NCI-H2227 (cell line): ENCODE data around the gene MBNL1.

Source experiments
- DNase-seq: peaks from one replicate; lab custom pipeline; 2025; ENCODE audit not compliant: unreplicated experiment; lab: John Stamatoyannopoulos, UW

MBNL1 gene

GRCh38 chr3:152295344-152295743 lies 26.6 kb downstream of the MBNL1 start:
- no peak for DNase-seq

- DNase-seq = no peak
These were observed 27.1 kb downstream of the MBNL1 start for GRCh38 chr3:152295806-152296205.

GRCh38 chr3:152296382-152296781 lies 27.7 kb downstream of the MBNL1 start:
- no peak for DNase-seq

GRCh38 chr3:152296971-152297370 lies 28.2 kb downstream of the MBNL1 start:
- DNase-seq = no peak

- DNase-seq = peak; percentile 85
These were observed 29.9 kb downstream of the MBNL1 start for GRCh38 chr3:152298393-152299248.

- DNase-seq = no peak
These were observed 30.7 kb downstream of the MBNL1 start for GRCh38 chr3:152299249-152299976.

- no peak for DNase-seq
These were observed 31.5 kb downstream of the MBNL1 start for GRCh38 chr3:152300029-152300731.

- no peak for DNase-seq
These were observed 33.0 kb downstream of the MBNL1 start for GRCh38 chr3:152301745-152302181.

- no peak for DNase-seq
These were observed 33.8 kb downstream of the MBNL1 start for GRCh38 chr3:152302521-152303021.

GRCh38 chr3:152304160-152304559 lies 35.4 kb downstream of the MBNL1 start:
- DNase-seq = no peak

- DNase-seq = no peak
These were observed 36.3 kb downstream of the MBNL1 start for GRCh38 chr3:152305075-152305474.

- no peak for DNase-seq
These were observed 39.2 kb downstream of the MBNL1 start for GRCh38 chr3:152307829-152308474.

GRCh38 chr3:152308475-152308844 lies 39.7 kb downstream of the MBNL1 start:
- DNase-seq = no peak

GRCh38 chr3:152309031-152309430 lies 40.3 kb downstream of the MBNL1 start:
- no peak for DNase-seq

GRCh38 chr3:152309535-152310307 lies 41.0 kb downstream of the MBNL1 start:
- no peak for DNase-seq

GRCh38 chr3:152313430-152313829 lies 44.7 kb downstream of the MBNL1 start:
- DNase-seq = no peak

GRCh38 chr3:152313914-152314313 lies 45.2 kb downstream of the MBNL1 start:
- no peak for DNase-seq

- DNase-seq = no peak
These were observed 46.1 kb downstream of the MBNL1 start for GRCh38 chr3:152314677-152315353.

GRCh38 chr3:152315623-152316022 lies 46.9 kb downstream of the MBNL1 start:
- no peak for DNase-seq

- DNase-seq = no peak
These were observed 47.6 kb downstream of the MBNL1 start for GRCh38 chr3:152316318-152316717.
